OCI-LY3 (cell line): ENCODE results near the gene IRAK2.

Source experiments
- CTCF ChIP-seq: fragments of 200-600, 300-600 bp; sonication (generic); IDR thresholded peaks from 2 replicates; pipeline ENCODE4 v1.5.1; 2014; ENCODE audit warnings: antibody characterized with exemption, low read length, low read depth
- EZH2phosphoT487 ChIP-seq: fragments of 200-600 bp; shearing (Covaris generic); IDR thresholded peaks from 2 replicates; pipeline ENCODE4 v1.6.1; 2018; ENCODE audit warnings: antibody characterized with exemption, mixed run types, low read depth

GRCh38 chr3:10122724-10123123 is 42.0 kb upstream of the IRAK2 start:
- no peak for TF ChIP-seq CTCF
- no peak for TF ChIP-seq EZH2phosphoT487
